IPS DF 19.7 (cell line): ENCODE results near the gene RUFY3.
"Not testable (repeated sequence)": the region's sequence is repeated elsewhere in the genome, so short reads cannot be mapped to it uniquely, and the experiment has no call there.

Experiments
- DNase-seq: peaks from one replicate; pipeline ENCODE4 v3.0.0-alpha.2; 2013; ENCODE audit warnings: low read depth, low spot score

Gene RUFY3

GRCh38 chr4:70721747-70722146 is at the start of gene RUFY3:
Gene RUFY3, plus strand, starts transcription at chr4:70721964. Its CDS starts 610 bp downstream, at chr4:70722574.
- DNase-seq: no peak

GRCh38 chr4:70674191-70674590 is 47.6 kb upstream of the RUFY3 start:
- no peak for DNase-seq

GRCh38 chr4:70674731-70675130 is 47.0 kb upstream of the RUFY3 start:
- no peak for DNase-seq

GRCh38 chr4:70676554-70677090 is 45.1 kb upstream of the RUFY3 start:
- DNase-seq: no peak

- DNase-seq: no peak
Observed at GRCh38 chr4:70678383-70678999, 43.3 kb upstream of the RUFY3 start.

GRCh38 chr4:70680934-70681333 is 40.8 kb upstream of the RUFY3 start:
- DNase-seq: no peak

- no peak for DNase-seq
Observed at GRCh38 chr4:70681704-70682103, 40.1 kb upstream of the RUFY3 start.

GRCh38 chr4:70682142-70682541 is 39.6 kb upstream of the RUFY3 start:
- DNase-seq: not testable (repeated sequence)

GRCh38 chr4:70687392-70687791 is 34.4 kb upstream of the RUFY3 start:
- no peak for DNase-seq

GRCh38 chr4:70687821-70688794 is 33.7 kb upstream of the RUFY3 start, which contains the start of gene UTP3:
Gene UTP3, plus strand, starts transcription at chr4:70688532. Its CDS starts 146 bp downstream, at chr4:70688678.
- peak; percentile 96 for DNase-seq

GRCh38 chr4:70688795-70689231 is 33.0 kb upstream of the RUFY3 start:
- no peak for DNase-seq

GRCh38 chr4:70691661-70692060 is 30.1 kb upstream of the RUFY3 start:
- DNase-seq: no peak

GRCh38 chr4:70694633-70695032 is 27.1 kb upstream of the RUFY3 start:
- not testable (repeated sequence) for DNase-seq

GRCh38 chr4:70698435-70698834 is 23.3 kb upstream of the RUFY3 start:
- DNase-seq: not testable (repeated sequence)

GRCh38 chr4:70700712-70701111 is 21.1 kb upstream of the RUFY3 start:
- no peak for DNase-seq

GRCh38 chr4:70701271-70701670 is 20.5 kb upstream of the RUFY3 start:
- no peak for DNase-seq

- not testable (repeated sequence) for DNase-seq
Observed at GRCh38 chr4:70702592-70702991, 19.2 kb upstream of the RUFY3 start.

- no peak for DNase-seq
Observed at GRCh38 chr4:70703619-70704214, 18.0 kb upstream of the RUFY3 start.

- no peak for DNase-seq
Observed at GRCh38 chr4:70704215-70704930, 17.4 kb upstream of the RUFY3 start.

- no peak for DNase-seq
Observed at GRCh38 chr4:70704931-70705182, 16.9 kb upstream of the RUFY3 start.

- no peak for DNase-seq
Observed at GRCh38 chr4:70705183-70706043, 16.4 kb upstream of the RUFY3 start.
